Endodermal cell (in vitro differentiated cells): Measurements from ENCODE around the gene ZBTB7B. TPM values are rescaled to one million over a fixed set of nuclear protein-coding genes. Genes with fewer than 3 reads are reported as not detected.

Experiments used
- DNase-seq: peaks from one replicate; pipeline ENCODE4 v3.0.0-alpha.2; 2017
- H3K27ac ChIP-seq: 2 replicates; pipeline ENCODE4 v1.5.1; 2013; ENCODE audit warnings: mild to moderate bottlenecking, low read depth, low read length, moderate library complexity
- H3K27me3 ChIP-seq: 2 replicates; pipeline ENCODE4 v1.6.1; 2013; ENCODE audit warnings: mild to moderate bottlenecking, low read length, moderate library complexity; ENCODE audit not compliant: insufficient read depth, control insufficient read depth, poor library complexity, severe bottlenecking
- H3K36me3 ChIP-seq: 2 replicates; pipeline ENCODE4 v1.7.0; 2013; ENCODE audit warnings: mild to moderate bottlenecking, low read length, moderate library complexity; ENCODE audit not compliant: control insufficient read depth, insufficient read depth
- H3K4me1 ChIP-seq: one replicate; pipeline ENCODE4 v1.7.0; 2013; ENCODE audit warnings: low read length; ENCODE audit not compliant: control insufficient read depth, insufficient read depth
- H3K4me3 ChIP-seq: 2 replicates; pipeline ENCODE4 v1.5.1; 2013; ENCODE audit warnings: mild to moderate bottlenecking, low read length, moderate library complexity
- H3K9ac ChIP-seq: 2 replicates; pipeline ENCODE4 v1.6.1; 2013; ENCODE audit warnings: mild to moderate bottlenecking, low read length, moderate library complexity; ENCODE audit not compliant: poor library complexity, severe bottlenecking; ENCODE audit errors: extremely low read depth
- H3K9me3 ChIP-seq: 2 replicates; pipeline ENCODE4 v1.6.1; 2013; ENCODE audit warnings: mild to moderate bottlenecking, low read length, moderate library complexity; ENCODE audit not compliant: control insufficient read depth
- H3K27ac Mint-ChIP-seq: 2 replicates; pipeline ENCODE4 v1.8.0; 2020; ENCODE audit warnings: mixed read lengths
- H3K27me3 Mint-ChIP-seq: 2 replicates; pipeline ENCODE4 v1.8.0; 2021; ENCODE audit warnings: mild to moderate bottlenecking, mixed read lengths; ENCODE audit not compliant: insufficient read depth
- H3K36me3 Mint-ChIP-seq: 2 replicates; pipeline ENCODE4 v1.8.0; 2020; ENCODE audit warnings: low read depth, mixed read lengths
- H3K4me1 Mint-ChIP-seq: 2 replicates; pipeline ENCODE4 v1.8.0; 2020; ENCODE audit warnings: mixed read lengths
- H3K4me3 Mint-ChIP-seq: 2 replicates; pipeline ENCODE4 v1.8.0; 2020; ENCODE audit warnings: mild to moderate bottlenecking, moderate library complexity, mixed read lengths
- H3K9me3 Mint-ChIP-seq: 2 replicates; pipeline ENCODE4 v1.8.0; 2020; ENCODE audit warnings: mild to moderate bottlenecking, mixed read lengths
- CTCF ChIP-seq: fragments of 200-600 bp; sonication (generic); conservative IDR thresholded peaks from 2 replicates; pipeline ENCODE4 v1.5.0; 2021; ENCODE audit warnings: antibody characterized with exemption, mild to moderate bottlenecking
- WGBS, 2 experiments: methylation state at CpG; one replicate each; pipeline versions ENCODE4 v1.1.5 to v1.1.7; 2013; ENCODE audit warnings: missing lambda C conversion rate in 2 of 2, mixed read lengths in 1 of 2; ENCODE audit not compliant: insufficient coverage in 1 of 2, insufficient read length in 1 of 2; 5-methylcytosine and 5-hydroxymethylcytosine counted together
- total RNA-seq, 2 donors: library from RNA; stranded (reverse); fragmentation: NEBNext Ultra II Directional in 1 of 2; extraction: Animal tissue kit (Norgen Biotek cat#: 25700) in 1 of 2; gene quantifications; 2 replicates in 1 of 2; 3 replicates in 1 of 2; pipeline ENCODE4 v1.2.1, GENCODE V29; 2021

ZBTB7B gene
- total RNA-seq, 2 donors from 2014 or later: 21.2 to 23.3 TPM

- TF ChIP-seq CTCF: no peak
- no peak overlapping the region for H3K9ac ChIP-seq
- no peaks in the 10 kb centered on the region for H3K4me1 ChIP-seq
- Mint-ChIP-seq H3K27ac (no peak overlapping the region), H3K27me3 (peaks cover 21% of the 10 kb centered on the region), H3K9me3 (no peaks in the 10 kb centered on the region), H3K4me1 (peaks cover 3% of the 10 kb centered on the region), H3K36me3 (no peaks in the 10 kb centered on the region), H3K4me3 (no peak overlapping the region)
- H3K36me3 ChIP-seq: no peaks in the 10 kb centered on the region
- DNase-seq: no peak
- WGBS, 2 experiments: 93 to 94% methylated on average over 2 to 3 of the region's 3 CpGs
- no peak overlapping the region for H3K27ac ChIP-seq
- H3K27me3 ChIP-seq: no peaks in the 10 kb centered on the region
- no peaks in the 10 kb centered on the region for H3K9me3 ChIP-seq
- no peak overlapping the region for H3K4me3 ChIP-seq
Measured at GRCh38 chr1:155037043-155037442, 34.4 kb downstream of the ZBTB7B start.

GRCh38 chr1:155037851-155038441 is 35.3 kb downstream of the ZBTB7B start:
- Histone ChIP-seq H3K4me1 (no peaks in the 10 kb centered on the region), H3K27ac (no peak overlapping the region), H3K4me3 (no peak overlapping the region), H3K36me3 (no peaks in the 10 kb centered on the region), H3K27me3 (no peaks in the 10 kb centered on the region), H3K9me3 (no peaks in the 10 kb centered on the region), H3K9ac (no peak overlapping the region)
- Mint-ChIP-seq H3K27me3 (peaks cover 24% of the 10 kb centered on the region), H3K27ac (no peak overlapping the region), H3K9me3 (no peaks in the 10 kb centered on the region), H3K4me1 (peaks cover 3% of the 10 kb centered on the region), H3K36me3 (no peaks in the 10 kb centered on the region), H3K4me3 (no peak overlapping the region)
- TF ChIP-seq CTCF: no peak
- 93 to 94% methylated on average over 6 of the region's 6 CpGs for WGBS, 2 experiments
- no peak for DNase-seq

GRCh38 chr1:155038602-155039307 is 36.2 kb downstream of the ZBTB7B start:
- Histone ChIP-seq H3K4me1 (no peaks in the 10 kb centered on the region), H3K27ac (no peak overlapping the region), H3K27me3 (no peaks in the 10 kb centered on the region), H3K9me3 (no peaks in the 10 kb centered on the region), H3K9ac (no peak overlapping the region), H3K36me3 (no peaks in the 10 kb centered on the region), H3K4me3 (no peak overlapping the region)
- Mint-ChIP-seq H3K36me3 (no peaks in the 10 kb centered on the region), H3K27me3 (peaks cover 19% of the 10 kb centered on the region), H3K9me3 (no peaks in the 10 kb centered on the region), H3K4me3 (no peak overlapping the region), H3K27ac (no peak overlapping the region), H3K4me1 (peaks cover 3% of the 10 kb centered on the region)
- TF ChIP-seq CTCF: no peak
- no peak for DNase-seq
- WGBS, 2 experiments: 78 to 82% methylated on average over 7 to 8 of the region's 8 CpGs
